ENCODE measurements around the gene HMBS.
A peak's percentile ranks its signal among the peaks of the same experiment; 100 is the strongest.
"Not testable (repeated sequence)": the region's sequence is repeated elsewhere in the genome, so short reads cannot be mapped to it uniquely, and the experiment has no call there.

HMBS gene

DNA sequence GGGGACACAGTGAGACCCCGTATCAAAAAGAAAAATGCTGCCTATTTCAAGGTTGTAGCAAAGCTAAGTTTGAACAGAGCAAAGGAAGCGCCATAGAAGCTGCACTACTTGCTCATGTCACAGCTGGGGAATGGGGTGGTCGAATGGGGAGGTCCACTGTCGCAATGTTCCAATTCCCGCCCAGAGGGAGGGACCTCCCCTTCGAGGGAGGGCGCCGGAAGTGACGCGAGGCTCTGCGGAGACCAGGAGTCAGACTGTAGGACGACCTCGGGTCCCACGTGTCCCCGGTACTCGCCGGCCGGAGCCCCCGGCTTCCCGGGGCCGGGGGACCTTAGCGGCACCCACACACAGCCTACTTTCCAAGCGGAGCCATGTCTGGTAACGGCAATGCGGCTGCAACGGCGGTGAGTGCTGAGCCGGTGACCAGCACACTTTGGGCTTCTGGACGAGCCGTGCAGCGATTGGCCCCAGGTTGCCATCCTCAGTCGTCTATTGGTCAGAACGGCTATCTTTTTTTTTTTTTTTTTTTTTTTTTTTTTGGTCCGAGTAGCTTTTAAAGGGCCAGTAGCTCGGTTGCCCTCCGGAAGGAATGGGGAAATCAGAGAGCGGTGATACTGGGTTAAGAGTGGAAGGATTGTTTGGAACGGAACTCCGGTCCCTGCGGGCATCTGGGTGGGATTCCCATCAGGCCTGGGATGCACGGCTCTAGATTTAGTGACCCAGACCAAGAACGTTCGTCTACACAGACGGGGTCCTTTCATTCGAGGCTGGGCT lies at the start of gene HMBS:
TSS of gene HMBS (plus strand) at position 219 of the 774 bp plus-strand sequence. CDS start at position 372, 153 bp downstream.
- Histone ChIP-seq H3F3A (ENCODE audit: low read depth) (peaks cover 13% of the 10 kb centered on the region), H2AFZ (ENCODE audit: low read length) (peak within 1 kb of the TSS; percentile 98), H3K9ac (ENCODE audit: low read depth, low read length, poor library complexity, severe bottlenecking) (peak within 1 kb of the TSS; percentile 89), H3K4me1 (ENCODE audit: insufficient read depth, low read length, poor library complexity, severe bottlenecking) (peaks cover 48% of the 10 kb centered on the region), H3K9me3 (ENCODE audit: insufficient read depth, low read depth, low read length) (no peaks in the 10 kb centered on the region), H3K27me3 (ENCODE audit: insufficient read depth, low read length, poor library complexity, severe bottlenecking) (no peaks in the 10 kb centered on the region), H3K79me2 (ENCODE audit: insufficient read depth, low read length) (peaks cover 36% of the 10 kb centered on the region), H4K20me1 (ENCODE audit: insufficient read depth, low read length, poor library complexity, severe bottlenecking) (peaks cover 6% of the 10 kb centered on the region), H3K4me3 (ENCODE audit: low read length, poor library complexity, severe bottlenecking) (peak within 1 kb of the TSS; percentile 99), H3K36me3 (ENCODE audit: insufficient read depth, low read length) (peaks cover 14% of the 10 kb centered on the region; the same call in 1 of the 2 replicates), H3K9me2 (replicated peaks; ENCODE audit: low read depth, low read length) (no peaks in the 10 kb centered on the region), H3K4me2 (ENCODE audit: low read depth, low read length, poor library complexity, severe bottlenecking) (peak within 1 kb of the TSS; percentile 100)
- TF ChIP-seq EZH2phosphoT487 (IDR thresholded peaks at IDR 0.05; ENCODE audit: borderline replicate concordance), result no peak
- TF ChIP-seq, protein P1, sequence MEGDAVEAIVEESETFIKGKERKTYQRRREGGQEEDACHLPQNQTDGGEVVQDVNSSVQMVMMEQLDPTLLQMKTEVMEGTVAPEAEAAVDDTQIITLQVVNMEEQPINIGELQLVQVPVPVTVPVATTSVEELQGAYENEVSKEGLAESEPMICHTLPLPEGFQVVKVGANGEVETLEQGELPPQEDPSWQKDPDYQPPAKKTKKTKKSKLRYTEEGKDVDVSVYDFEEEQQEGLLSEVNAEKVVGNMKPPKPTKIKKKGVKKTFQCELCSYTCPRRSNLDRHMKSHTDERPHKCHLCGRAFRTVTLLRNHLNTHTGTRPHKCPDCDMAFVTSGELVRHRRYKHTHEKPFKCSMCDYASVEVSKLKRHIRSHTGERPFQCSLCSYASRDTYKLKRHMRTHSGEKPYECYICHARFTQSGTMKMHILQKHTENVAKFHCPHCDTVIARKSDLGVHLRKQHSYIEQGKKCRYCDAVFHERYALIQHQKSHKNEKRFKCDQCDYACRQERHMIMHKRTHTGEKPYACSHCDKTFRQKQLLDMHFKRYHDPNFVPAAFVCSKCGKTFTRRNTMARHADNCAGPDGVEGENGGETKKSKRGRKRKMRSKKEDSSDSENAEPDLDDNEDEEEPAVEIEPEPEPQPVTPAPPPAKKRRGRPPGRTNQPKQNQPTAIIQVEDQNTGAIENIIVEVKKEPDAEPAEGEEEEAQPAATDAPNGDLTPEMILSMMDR (conservative IDR thresholded peaks at IDR 0.05; ENCODE audit: low read length), result no peak

DNA sequence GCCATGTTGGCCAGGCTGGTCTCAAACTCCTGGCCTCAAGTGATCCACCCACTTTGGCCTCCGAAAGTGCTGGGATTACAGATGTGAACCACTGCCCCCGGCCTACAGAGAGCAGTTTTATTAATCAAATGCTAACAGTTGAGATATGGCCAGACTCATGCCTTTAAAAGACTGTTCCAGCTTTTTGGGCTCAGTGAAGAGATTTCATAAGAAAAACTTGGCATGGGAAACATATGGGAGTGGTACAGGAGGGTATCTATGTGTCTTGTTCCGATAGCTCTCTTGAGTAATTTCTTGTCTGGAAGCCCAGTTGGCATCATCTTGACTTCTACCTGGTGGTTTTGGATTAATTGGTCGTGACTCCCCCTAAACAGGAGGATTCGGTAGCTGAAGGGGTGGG lies 45.8 kb upstream of the HMBS start:
- no peaks in the 10 kb centered on the region for H3K36me3 ChIP-seq (ENCODE audit: insufficient read depth, low read length)
- no peak overlapping the region for H3K9ac ChIP-seq (ENCODE audit: low read depth, low read length, poor library complexity, severe bottlenecking)
- H3F3A ChIP-seq (ENCODE audit: low read depth), result no peaks in the 10 kb centered on the region
- H3K79me2 ChIP-seq (ENCODE audit: insufficient read depth, low read length), result no peaks in the 10 kb centered on the region
- no peaks in the 10 kb centered on the region for H3K4me1 ChIP-seq (ENCODE audit: insufficient read depth, low read length, poor library complexity, severe bottlenecking)
- H3K9me3 ChIP-seq (ENCODE audit: insufficient read depth, low read depth, low read length), result no peaks in the 10 kb centered on the region
- TF ChIP-seq, protein P1 (conservative IDR thresholded peaks at IDR 0.05; ENCODE audit: low read length), result no peak
- no peak for TF ChIP-seq EZH2phosphoT487 (IDR thresholded peaks at IDR 0.05; ENCODE audit: borderline replicate concordance)
- no peak overlapping the region for H2AFZ ChIP-seq (ENCODE audit: low read length)
- no peak overlapping the region for H3K4me2 ChIP-seq (ENCODE audit: low read depth, low read length, poor library complexity, severe bottlenecking)
- no peak overlapping the region for H3K4me3 ChIP-seq (ENCODE audit: low read length, poor library complexity, severe bottlenecking)
- no peaks in the 10 kb centered on the region for H3K9me2 ChIP-seq (replicated peaks; ENCODE audit: low read depth, low read length)
- no peaks in the 10 kb centered on the region for H3K27me3 ChIP-seq (ENCODE audit: insufficient read depth, low read length, poor library complexity, severe bottlenecking)
- no peaks in the 10 kb centered on the region for H4K20me1 ChIP-seq (ENCODE audit: insufficient read depth, low read length, poor library complexity, severe bottlenecking)

GRCh38 chr11:119039471-119039870 lies 45.2 kb upstream of the HMBS start:
- not testable (repeated sequence) for H4K20me1 ChIP-seq (ENCODE audit: insufficient read depth, low read length, poor library complexity, severe bottlenecking); H3K4me1 ChIP-seq (ENCODE audit: insufficient read depth, low read length, poor library complexity, severe bottlenecking); H3K36me3 ChIP-seq (ENCODE audit: insufficient read depth, low read length); H3K27me3 ChIP-seq (ENCODE audit: insufficient read depth, low read length, poor library complexity, severe bottlenecking); H3F3A ChIP-seq (ENCODE audit: low read depth); H3K9me3 ChIP-seq (ENCODE audit: insufficient read depth, low read depth, low read length); H2AFZ ChIP-seq (ENCODE audit: low read length); H3K9ac ChIP-seq (ENCODE audit: low read depth, low read length, poor library complexity, severe bottlenecking); H3K79me2 ChIP-seq (ENCODE audit: insufficient read depth, low read length); H3K4me2 ChIP-seq (ENCODE audit: low read depth, low read length, poor library complexity, severe bottlenecking); H3K4me3 ChIP-seq (ENCODE audit: low read length, poor library complexity, severe bottlenecking); H3K9me2 ChIP-seq (replicated peaks; ENCODE audit: low read depth, low read length)

Data from Loucy (cell line).